ENCODE results near the gene NUAK1.
"Not testable (repeated sequence)": the region's sequence is repeated elsewhere in the genome, so short reads cannot be mapped to it uniquely, and the experiment has no call there.

NUAK1 gene

DNA sequence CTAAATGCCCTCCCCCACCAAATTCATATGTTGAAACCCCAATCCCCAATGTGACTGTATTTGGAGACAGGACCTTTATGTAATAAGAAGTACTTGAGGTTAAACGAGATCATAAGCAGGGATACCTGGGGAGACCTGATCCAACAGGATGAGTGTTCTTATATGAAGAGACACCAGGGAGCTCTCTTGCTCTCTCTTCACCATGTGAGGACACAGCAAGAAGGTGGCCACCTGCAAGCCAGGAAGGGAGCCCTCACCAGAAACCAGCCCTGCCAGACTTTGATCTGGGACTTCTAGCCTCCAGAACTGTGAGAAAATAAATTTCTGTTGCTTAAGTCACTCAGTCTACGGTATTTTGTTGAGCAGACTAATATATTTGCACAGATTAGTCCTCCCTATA, 113.6 kb downstream of the NUAK1 start:
- no peak overlapping the region for H3K27ac Mint-ChIP-seq
- peaks cover 4% of the 10 kb centered on the region for H3K9me3 Mint-ChIP-seq
- no peak overlapping the region for H3K4me3 Mint-ChIP-seq
- H3K36me3 Mint-ChIP-seq (ENCODE audit: low read depth): no peaks in the 10 kb centered on the region
- peaks cover 11% of the 10 kb centered on the region for H3K27me3 Mint-ChIP-seq
- H3K4me1 Mint-ChIP-seq (ENCODE audit: low read depth): no peaks in the 10 kb centered on the region

- H3K36me3 Mint-ChIP-seq (ENCODE audit: low read depth): no peaks in the 10 kb centered on the region
- H3K4me1 Mint-ChIP-seq (ENCODE audit: low read depth): no peaks in the 10 kb centered on the region
- peaks cover 6% of the 10 kb centered on the region for H3K27me3 Mint-ChIP-seq
- no peak overlapping the region for H3K27ac Mint-ChIP-seq
- no peak overlapping the region for H3K4me3 Mint-ChIP-seq
- peaks cover 9% of the 10 kb centered on the region for H3K9me3 Mint-ChIP-seq
Observed at GRCh38 chr12:106023039-106023438, 115.7 kb downstream of the NUAK1 start.

DNA sequence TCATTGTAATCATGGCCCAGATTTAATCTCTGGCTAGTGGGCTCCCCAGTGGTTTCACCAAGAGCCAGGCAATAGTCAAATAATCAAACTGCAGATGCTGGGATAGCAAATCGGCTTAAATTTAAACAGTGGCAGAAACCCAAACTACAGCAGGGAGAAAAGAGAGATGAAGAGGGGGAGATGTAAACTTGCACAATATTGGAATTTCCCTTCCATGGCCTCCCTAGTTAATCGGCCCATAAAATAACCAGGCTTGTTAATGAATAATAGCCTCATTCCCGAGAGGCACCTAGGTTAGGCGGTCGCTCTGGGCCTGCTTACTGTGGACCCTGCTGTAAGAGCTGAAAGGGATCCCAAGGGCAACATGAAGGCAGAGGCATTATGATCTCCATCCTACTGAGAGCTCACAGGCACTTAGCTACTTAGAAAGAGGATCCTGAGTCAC, 116.2 kb downstream of the NUAK1 start:
- H3K27me3 Mint-ChIP-seq: peaks cover 3% of the 10 kb centered on the region
- H3K4me1 Mint-ChIP-seq (ENCODE audit: low read depth): no peaks in the 10 kb centered on the region
- no peak overlapping the region for H3K27ac Mint-ChIP-seq
- no peak overlapping the region for H3K4me3 Mint-ChIP-seq
- H3K36me3 Mint-ChIP-seq (ENCODE audit: low read depth): no peaks in the 10 kb centered on the region
- peaks cover 9% of the 10 kb centered on the region for H3K9me3 Mint-ChIP-seq

DNA sequence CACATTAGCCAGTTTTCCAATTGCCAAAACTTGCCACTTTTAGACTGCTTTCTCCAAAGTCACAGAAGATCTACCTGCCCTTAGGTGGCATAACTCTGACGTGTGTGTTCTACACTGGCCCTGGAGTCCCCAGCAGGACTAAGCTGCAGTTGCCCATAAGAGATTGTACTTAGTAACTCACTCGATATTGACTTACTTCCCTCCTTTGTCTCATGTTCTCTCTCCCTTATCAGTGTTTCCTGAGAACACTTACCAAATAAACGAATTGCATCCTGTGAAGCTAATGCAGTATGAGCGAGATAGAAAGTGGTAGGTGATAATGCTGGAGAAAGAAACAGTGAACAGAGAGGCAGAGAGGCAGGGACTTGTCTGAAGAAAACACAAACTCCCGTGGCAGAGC, 117.2 kb downstream of the NUAK1 start:
- H3K4me3 Mint-ChIP-seq: no peak overlapping the region
- H3K9me3 Mint-ChIP-seq: peaks cover 9% of the 10 kb centered on the region
- H3K4me1 Mint-ChIP-seq (ENCODE audit: low read depth): no peaks in the 10 kb centered on the region
- no peaks in the 10 kb centered on the region for H3K36me3 Mint-ChIP-seq (ENCODE audit: low read depth)
- H3K27ac Mint-ChIP-seq: no peak overlapping the region
- H3K27me3 Mint-ChIP-seq: peaks cover 3% of the 10 kb centered on the region

GRCh38 chr12:106020736-106021135, 118.0 kb downstream of the NUAK1 start:
- no peaks in the 10 kb centered on the region for H3K36me3 Mint-ChIP-seq (ENCODE audit: low read depth)
- no peaks in the 10 kb centered on the region for H3K4me1 Mint-ChIP-seq (ENCODE audit: low read depth)
- no peak overlapping the region for H3K4me3 Mint-ChIP-seq
- peaks cover 9% of the 10 kb centered on the region for H3K9me3 Mint-ChIP-seq
- no peak overlapping the region for H3K27ac Mint-ChIP-seq
- no peaks in the 10 kb centered on the region for H3K27me3 Mint-ChIP-seq

DNA sequence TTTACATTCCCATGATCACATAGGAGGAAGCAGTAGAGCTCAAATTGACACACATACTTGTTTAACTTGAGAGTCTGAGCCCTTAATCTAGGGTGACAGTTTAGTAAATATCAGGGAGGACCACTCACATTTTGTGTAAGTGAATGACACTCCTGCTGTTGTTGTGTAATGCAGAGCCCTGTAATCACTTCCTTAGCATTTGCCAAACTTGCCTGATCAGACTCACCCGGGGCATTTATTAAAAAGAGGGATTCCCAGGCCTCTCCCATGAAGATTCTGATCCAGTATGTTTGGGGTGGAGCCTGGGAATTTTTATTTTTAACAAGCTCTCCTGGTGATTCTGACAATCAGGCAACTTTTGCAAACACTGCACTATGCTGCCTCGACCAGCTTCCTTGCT, 119.6 kb downstream of the NUAK1 start:
- no peak overlapping the region for H3K4me3 Mint-ChIP-seq
- no peaks in the 10 kb centered on the region for H3K4me1 Mint-ChIP-seq (ENCODE audit: low read depth)

DNA sequence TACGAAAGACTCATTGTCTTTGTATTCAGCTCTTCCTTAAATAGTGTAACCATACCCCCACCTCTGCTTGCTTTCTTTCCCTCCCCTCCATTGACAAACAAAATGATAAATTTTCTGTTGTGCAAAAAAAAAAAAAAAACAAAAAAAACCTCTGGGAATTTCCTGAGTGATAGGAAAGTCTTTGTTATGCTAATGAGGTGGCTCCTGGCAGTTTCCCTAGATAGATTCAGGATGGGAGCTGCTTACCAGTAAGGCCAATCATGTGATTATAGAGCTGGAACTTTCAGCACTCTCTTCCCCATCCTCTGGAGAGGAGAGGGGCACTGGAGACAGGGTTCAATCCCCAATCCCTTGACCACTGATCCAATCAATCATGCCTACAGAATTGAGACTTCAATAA, 120.5 kb downstream of the NUAK1 start:
- no peak overlapping the region for H3K27ac Mint-ChIP-seq
- no peaks in the 10 kb centered on the region for H3K36me3 Mint-ChIP-seq (ENCODE audit: low read depth)
- H3K4me1 Mint-ChIP-seq (ENCODE audit: low read depth): no peaks in the 10 kb centered on the region
- H3K9me3 Mint-ChIP-seq: peaks cover 9% of the 10 kb centered on the region
- no peaks in the 10 kb centered on the region for H3K27me3 Mint-ChIP-seq
- H3K4me3 Mint-ChIP-seq: no peak overlapping the region

More for the DNA sequence above, 119.6 kb downstream of the NUAK1 start:
- Mint-ChIP-seq H3K27me3 (no peaks in the 10 kb centered on the region), H3K27ac (no peak overlapping the region), H3K9me3 (peaks cover 9% of the 10 kb centered on the region), H3K36me3 (ENCODE audit: low read depth) (no peaks in the 10 kb centered on the region)

DNA sequence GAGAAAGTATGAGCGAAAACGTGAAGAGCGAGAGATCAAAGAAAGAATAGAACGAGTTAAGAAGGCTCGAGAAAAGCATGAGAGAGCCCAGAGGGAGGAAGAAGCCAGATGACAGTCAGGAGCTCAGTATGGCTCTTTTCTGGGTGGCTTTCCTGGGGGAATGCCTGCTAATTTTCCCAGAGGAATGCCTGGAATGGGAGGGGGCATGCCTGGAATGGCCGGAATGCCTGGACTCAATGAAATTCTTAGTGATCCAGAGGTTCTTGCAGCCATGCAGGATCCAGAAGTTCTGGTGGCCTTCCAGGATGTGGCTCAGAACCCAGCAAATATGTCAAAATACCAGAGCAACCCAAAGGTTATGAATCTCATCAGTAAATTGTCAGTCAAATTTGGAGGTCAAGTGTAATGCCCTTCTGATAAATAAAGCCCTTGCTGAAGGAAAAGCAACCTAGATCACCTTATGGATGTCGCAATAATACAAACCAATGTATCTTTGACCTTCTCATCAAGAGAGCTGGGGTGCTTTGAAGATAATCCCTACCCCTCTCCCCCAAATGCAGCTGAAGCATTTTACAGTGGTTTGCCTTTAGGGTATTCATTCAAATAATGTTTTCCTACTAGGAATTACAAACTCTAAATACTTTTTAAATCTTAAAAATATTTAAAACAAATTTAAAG, 122.0 kb downstream of the NUAK1 start:
- not testable (repeated sequence) for H3K27ac Mint-ChIP-seq; H3K4me1 Mint-ChIP-seq (ENCODE audit: low read depth); H3K9me3 Mint-ChIP-seq; H3K4me3 Mint-ChIP-seq; H3K36me3 Mint-ChIP-seq (ENCODE audit: low read depth); H3K27me3 Mint-ChIP-seq

GRCh38 chr12:106015646-106016045, 123.1 kb downstream of the NUAK1 start:
- Mint-ChIP-seq H3K4me1 (ENCODE audit: low read depth) (no peaks in the 10 kb centered on the region), H3K9me3 (peaks cover 10% of the 10 kb centered on the region), H3K36me3 (ENCODE audit: low read depth) (no peaks in the 10 kb centered on the region), H3K4me3 (no peak overlapping the region), H3K27me3 (no peaks in the 10 kb centered on the region), H3K27ac (no peak overlapping the region)

DNA sequence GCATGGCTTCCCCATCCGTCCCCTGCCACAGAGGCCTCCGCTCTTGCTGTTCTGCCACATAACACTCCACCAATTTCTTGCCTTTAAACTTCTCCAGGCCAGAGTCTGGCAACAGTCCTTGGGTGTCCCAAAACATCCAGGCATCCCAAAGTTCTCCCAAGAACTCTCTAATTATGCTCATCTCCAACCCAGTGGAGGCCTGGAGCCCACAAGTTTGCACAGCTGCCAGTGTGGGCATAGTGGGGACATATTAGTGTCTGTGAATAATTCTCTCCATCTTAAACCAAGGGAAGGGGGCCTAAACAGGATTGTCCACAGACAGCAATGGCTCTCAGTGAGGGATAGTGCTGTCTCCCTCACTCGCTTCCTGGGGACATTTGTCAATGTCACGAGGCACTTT, 124.8 kb downstream of the NUAK1 start:
- Mint-ChIP-seq H3K27me3 (no peaks in the 10 kb centered on the region), H3K36me3 (ENCODE audit: low read depth) (no peaks in the 10 kb centered on the region), H3K4me1 (ENCODE audit: low read depth) (no peaks in the 10 kb centered on the region), H3K27ac (no peak overlapping the region), H3K9me3 (peaks cover 9% of the 10 kb centered on the region), H3K4me3 (no peak overlapping the region)
